Thyroid gland (tissue), 4 donors: ENCODE results near the gene ANKRD36B.
"Not testable (repeated sequence)": the region's sequence is repeated elsewhere in the genome, so short reads cannot be mapped to it uniquely, and the experiment has no call there.

ENCODE experiments used
- POLR2A ChIP-seq, 2 donors: fragments of 450-650 bp; IDR thresholded peaks; one replicate each; pipeline ENCODE4 v1.6.1; 2017; ENCODE audit warnings: antibody characterized with exemption in 2 of 2, mild to moderate bottlenecking in 2 of 2, moderate library complexity in 1 of 2
- TF ChIP-seq, protein P1 (sequence below), 6 experiments: fragments of 200-600 bp in 3 of 6; fragments of 450-650 bp in 3 of 6; sonication (generic) in 3 of 6; IDR thresholded peaks; one replicate each; pipeline ENCODE4 v1.5.1; 2016 to 2019; ENCODE audit warnings: antibody characterized with exemption in 6 of 6, mild to moderate bottlenecking in 2 of 6, inconsistent platforms in 1 of 6, moderate library complexity in 1 of 6

DNA sequence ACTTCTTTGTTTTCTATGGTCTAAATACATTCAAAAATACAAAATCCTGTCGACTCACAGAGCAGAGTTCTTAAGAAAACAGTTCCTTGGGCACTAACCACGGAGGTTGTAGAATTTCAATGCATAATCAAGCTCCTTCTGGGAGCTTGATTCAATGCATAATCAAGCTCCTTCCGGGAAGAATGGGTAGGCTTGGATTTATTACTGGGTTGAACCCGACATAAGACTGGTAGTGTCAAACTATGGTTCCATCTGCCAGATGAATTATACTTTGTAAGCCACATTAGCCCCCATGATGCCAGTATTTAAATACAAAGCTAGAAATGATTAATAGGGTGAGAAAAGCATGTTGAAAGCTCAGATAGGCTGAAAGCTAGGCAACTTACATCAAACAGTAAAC, 94.0 kb downstream of the ANKRD36B start:
- TF ChIP-seq POLR2A (IDR thresholded peaks at IDR 0.05): not testable (repeated sequence)
- TF ChIP-seq, protein P1, sequence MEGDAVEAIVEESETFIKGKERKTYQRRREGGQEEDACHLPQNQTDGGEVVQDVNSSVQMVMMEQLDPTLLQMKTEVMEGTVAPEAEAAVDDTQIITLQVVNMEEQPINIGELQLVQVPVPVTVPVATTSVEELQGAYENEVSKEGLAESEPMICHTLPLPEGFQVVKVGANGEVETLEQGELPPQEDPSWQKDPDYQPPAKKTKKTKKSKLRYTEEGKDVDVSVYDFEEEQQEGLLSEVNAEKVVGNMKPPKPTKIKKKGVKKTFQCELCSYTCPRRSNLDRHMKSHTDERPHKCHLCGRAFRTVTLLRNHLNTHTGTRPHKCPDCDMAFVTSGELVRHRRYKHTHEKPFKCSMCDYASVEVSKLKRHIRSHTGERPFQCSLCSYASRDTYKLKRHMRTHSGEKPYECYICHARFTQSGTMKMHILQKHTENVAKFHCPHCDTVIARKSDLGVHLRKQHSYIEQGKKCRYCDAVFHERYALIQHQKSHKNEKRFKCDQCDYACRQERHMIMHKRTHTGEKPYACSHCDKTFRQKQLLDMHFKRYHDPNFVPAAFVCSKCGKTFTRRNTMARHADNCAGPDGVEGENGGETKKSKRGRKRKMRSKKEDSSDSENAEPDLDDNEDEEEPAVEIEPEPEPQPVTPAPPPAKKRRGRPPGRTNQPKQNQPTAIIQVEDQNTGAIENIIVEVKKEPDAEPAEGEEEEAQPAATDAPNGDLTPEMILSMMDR (IDR thresholded peaks at IDR 0.05): not testable (repeated sequence)
